ENCODE measurements around the gene PAK5. TPM values are rescaled to one million over a fixed set of nuclear protein-coding genes. Genes with fewer than 3 reads are reported as not detected.

PAK5 gene
- total and polyA plus RNA-seq, 4 donors, result 0.03 to 0.51 (median 0.16) TPM

GRCh38 chr20:9572670-9573069 lies 266.2 kb downstream of the PAK5 start:
- H3K27ac ChIP-seq (ENCODE audit: low read depth in 1 of 2, low read length in 1 of 2), result no peak overlapping the region
- no peaks in the 10 kb centered on the region for H3K4me1 ChIP-seq (ENCODE audit: control insufficient read depth in 5 of 5, insufficient read depth in 5 of 5, low read length in 5 of 5)
- no peak overlapping the region for H3K4me3 ChIP-seq
- H3K27me3 ChIP-seq (ENCODE audit: control insufficient read depth in 3 of 3, insufficient read depth in 3 of 3, low read length in 2 of 3), result peaks cover 0 to 3% (median 2%) of the 10 kb centered on the region in 3 donors
- TF ChIP-seq CTCF (IDR thresholded peaks at IDR 0.05; ENCODE audit: control extremely low read depth, extremely low read depth), result no peak
- DNase-seq (no peak), ATAC-seq (ENCODE audit: insufficient read depth, low FRiP score) (no peak)
- H3K9me3 ChIP-seq (ENCODE audit: control insufficient read depth in 4 of 4, insufficient read depth in 3 of 4, low read length in 3 of 4), result no peaks in the 10 kb centered on the region
- no peak overlapping the region for H3K9ac ChIP-seq (ENCODE audit: insufficient read depth in 1 of 2, low read length in 2 of 2)
- WGBS, 2 donors, result 18 to 25% methylated on average over 2 of the region's 2 CpGs
- no peaks in the 10 kb centered on the region for H3K36me3 ChIP-seq (ENCODE audit: control insufficient read depth in 4 of 4, insufficient read depth in 4 of 4, low read length in 4 of 4)

- Histone ChIP-seq H3K9me3 (ENCODE audit: control insufficient read depth in 4 of 4, insufficient read depth in 3 of 4, low read length in 3 of 4) (no peaks in the 10 kb centered on the region), H3K27ac (ENCODE audit: low read depth in 1 of 2, low read length in 1 of 2) (no peak overlapping the region), H3K36me3 (ENCODE audit: control insufficient read depth in 4 of 4, insufficient read depth in 4 of 4, low read length in 4 of 4) (no peaks in the 10 kb centered on the region), H3K9ac (ENCODE audit: insufficient read depth in 1 of 2, low read length in 2 of 2) (no peak overlapping the region), H3K4me3 (no peak overlapping the region), H3K4me1 (ENCODE audit: control insufficient read depth in 5 of 5, insufficient read depth in 5 of 5, low read length in 5 of 5) (no peaks in the 10 kb centered on the region), H3K27me3 (ENCODE audit: control insufficient read depth in 3 of 3, insufficient read depth in 3 of 3, low read length in 2 of 3) (peaks cover 0 to 3% (median 0%) of the 10 kb centered on the region in 3 donors)
- TF ChIP-seq CTCF (IDR thresholded peaks at IDR 0.05; ENCODE audit: control extremely low read depth, extremely low read depth), result no peak
- DNase-seq (no peak), ATAC-seq (ENCODE audit: insufficient read depth, low FRiP score) (no peak)
- 57 to 58% methylated on average over 3 of the region's 3 CpGs for WGBS, 2 donors
Measured at GRCh38 chr20:9571783-9572182, 267.1 kb downstream of the PAK5 start.

- WGBS, 2 donors, result 71 to 77% methylated on average over 2 of the region's 2 CpGs
- Histone ChIP-seq H3K9me3 (ENCODE audit: control insufficient read depth in 4 of 4, insufficient read depth in 3 of 4, low read length in 3 of 4) (no peaks in the 10 kb centered on the region), H3K4me1 (ENCODE audit: control insufficient read depth in 5 of 5, insufficient read depth in 5 of 5, low read length in 5 of 5) (no peaks in the 10 kb centered on the region), H3K4me3 (no peak overlapping the region), H3K27me3 (ENCODE audit: control insufficient read depth in 3 of 3, insufficient read depth in 3 of 3, low read length in 2 of 3) (peaks cover 0 to 3% (median 0%) of the 10 kb centered on the region in 3 donors), H3K9ac (ENCODE audit: insufficient read depth in 1 of 2, low read length in 2 of 2) (no peak overlapping the region), H3K27ac (ENCODE audit: low read depth in 1 of 2, low read length in 1 of 2) (no peak overlapping the region), H3K36me3 (ENCODE audit: control insufficient read depth in 4 of 4, insufficient read depth in 4 of 4, low read length in 4 of 4) (no peaks in the 10 kb centered on the region)
- no peak for TF ChIP-seq CTCF (IDR thresholded peaks at IDR 0.05; ENCODE audit: control extremely low read depth, extremely low read depth)
- DNase-seq (no peak), ATAC-seq (ENCODE audit: insufficient read depth, low FRiP score) (no peak)
Measured at GRCh38 chr20:9570612-9571011, 268.3 kb downstream of the PAK5 start.

- no peak overlapping the region for H3K4me3 ChIP-seq
- whole genome bisulfite sequencing, 2 donors, result 83 to 86% methylated on average over 1 of the region's 1 CpG
- no peaks in the 10 kb centered on the region for H3K4me1 ChIP-seq (ENCODE audit: control insufficient read depth in 5 of 5, insufficient read depth in 5 of 5, low read length in 5 of 5)
- no peak overlapping the region for H3K9ac ChIP-seq (ENCODE audit: insufficient read depth in 1 of 2, low read length in 2 of 2)
- peaks cover 0 to 4% (median 0%) of the 10 kb centered on the region in 4 donors for H3K9me3 ChIP-seq (ENCODE audit: control insufficient read depth in 4 of 4, insufficient read depth in 3 of 4, low read length in 3 of 4)
- H3K27ac ChIP-seq (ENCODE audit: low read depth in 1 of 2, low read length in 1 of 2), result no peak overlapping the region
- H3K27me3 ChIP-seq (ENCODE audit: control insufficient read depth in 3 of 3, insufficient read depth in 3 of 3, low read length in 2 of 3), result no peaks in the 10 kb centered on the region
- no peak for TF ChIP-seq CTCF (IDR thresholded peaks at IDR 0.05; ENCODE audit: control extremely low read depth, extremely low read depth)
- no peak for ATAC-seq (ENCODE audit: insufficient read depth, low FRiP score)
- no peaks in the 10 kb centered on the region for H3K36me3 ChIP-seq (ENCODE audit: control insufficient read depth in 4 of 4, insufficient read depth in 4 of 4, low read length in 4 of 4)
- DNase-seq, result no peak
Measured at GRCh38 chr20:9566977-9567376, 271.9 kb downstream of the PAK5 start.
